ENCODE results near the gene CFAP126.

The CFAP126 gene

DNA sequence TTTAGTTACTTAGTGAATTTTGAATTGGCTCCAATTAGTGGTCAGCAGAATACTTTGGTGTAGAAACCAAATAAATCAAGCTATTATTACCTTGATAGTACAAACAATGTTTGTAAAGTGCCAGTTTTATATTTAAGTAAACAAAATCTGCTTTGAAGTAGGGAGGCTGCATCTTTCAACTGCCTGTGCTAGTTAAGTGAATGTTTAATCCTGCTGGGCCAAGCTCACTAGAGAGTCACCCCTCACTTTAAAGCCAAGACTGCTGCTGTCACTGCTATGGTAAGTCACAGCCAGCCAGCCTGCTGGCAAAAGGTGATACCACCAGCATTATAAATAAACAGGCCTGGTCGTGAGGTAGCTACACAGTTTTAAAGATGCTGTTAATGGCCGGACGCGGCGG lies 10.3 kb upstream of the CFAP126 start:
- Histone ChIP-seq H3K27ac (ENCODE audit: low read depth, low read length) (no peak overlapping the region), H3K79me2 (ENCODE audit: control insufficient read depth, low read length) (no peaks in the 10 kb centered on the region), H3K4me2 (ENCODE audit: low read length) (no peak overlapping the region), H3K4me1 (ENCODE audit: control insufficient read depth, low read length) (peaks cover 8% of the 10 kb centered on the region), H3K36me3 (ENCODE audit: control insufficient read depth, low read length) (no peaks in the 10 kb centered on the region), H4K20me1 (ENCODE audit: control insufficient read depth, insufficient read depth, low read depth, low read length) (no peaks in the 10 kb centered on the region), H3K9me3 (ENCODE audit: control insufficient read depth, insufficient read depth, low read length) (no peaks in the 10 kb centered on the region), H3K9me2 (replicated peaks; ENCODE audit: control insufficient read depth, low read length) (no peaks in the 10 kb centered on the region), H3K4me3 (ENCODE audit: low read length) (no peak overlapping the region), H3K27me3 (ENCODE audit: control insufficient read depth, low read length) (peaks cover 6% of the 10 kb centered on the region), H3F3A (ENCODE audit: control insufficient read depth, insufficient read depth) (peaks cover 10% of the 10 kb centered on the region)
- TF ChIP-seq, protein P1, sequence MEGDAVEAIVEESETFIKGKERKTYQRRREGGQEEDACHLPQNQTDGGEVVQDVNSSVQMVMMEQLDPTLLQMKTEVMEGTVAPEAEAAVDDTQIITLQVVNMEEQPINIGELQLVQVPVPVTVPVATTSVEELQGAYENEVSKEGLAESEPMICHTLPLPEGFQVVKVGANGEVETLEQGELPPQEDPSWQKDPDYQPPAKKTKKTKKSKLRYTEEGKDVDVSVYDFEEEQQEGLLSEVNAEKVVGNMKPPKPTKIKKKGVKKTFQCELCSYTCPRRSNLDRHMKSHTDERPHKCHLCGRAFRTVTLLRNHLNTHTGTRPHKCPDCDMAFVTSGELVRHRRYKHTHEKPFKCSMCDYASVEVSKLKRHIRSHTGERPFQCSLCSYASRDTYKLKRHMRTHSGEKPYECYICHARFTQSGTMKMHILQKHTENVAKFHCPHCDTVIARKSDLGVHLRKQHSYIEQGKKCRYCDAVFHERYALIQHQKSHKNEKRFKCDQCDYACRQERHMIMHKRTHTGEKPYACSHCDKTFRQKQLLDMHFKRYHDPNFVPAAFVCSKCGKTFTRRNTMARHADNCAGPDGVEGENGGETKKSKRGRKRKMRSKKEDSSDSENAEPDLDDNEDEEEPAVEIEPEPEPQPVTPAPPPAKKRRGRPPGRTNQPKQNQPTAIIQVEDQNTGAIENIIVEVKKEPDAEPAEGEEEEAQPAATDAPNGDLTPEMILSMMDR (IDR thresholded peaks at IDR 0.05; ENCODE audit: low read depth, low read length, poor library complexity, severe bottlenecking), result no peak
- TF ChIP-seq EZH2phosphoT487 (IDR thresholded peaks at IDR 0.05; ENCODE audit: borderline replicate concordance, low read length), result no peak

DNA sequence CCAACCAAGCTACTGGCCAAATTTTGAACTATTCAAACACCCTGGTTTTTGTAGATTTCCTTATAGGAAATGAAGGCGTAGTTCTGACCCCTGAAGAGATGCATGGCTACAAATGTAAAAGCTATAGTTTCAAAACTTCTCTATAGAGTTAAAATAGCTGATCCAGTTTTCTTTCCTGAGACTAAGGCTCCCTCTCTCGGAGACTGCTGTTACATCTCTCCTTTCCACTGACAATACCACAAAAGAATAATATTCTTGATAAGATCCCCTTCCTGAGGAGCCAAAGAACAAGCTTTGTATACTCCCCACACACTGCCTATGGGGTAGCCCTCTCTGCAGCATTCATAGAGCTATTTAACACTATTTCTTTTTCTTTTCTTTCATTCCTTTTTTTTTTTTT lies 6.7 kb upstream of the CFAP126 start:
- no peaks in the 10 kb centered on the region for H3K9me2 ChIP-seq (replicated peaks; ENCODE audit: control insufficient read depth, low read length)
- TF ChIP-seq EZH2phosphoT487 (IDR thresholded peaks at IDR 0.05; ENCODE audit: borderline replicate concordance, low read length), result no peak
- TF ChIP-seq, protein P1 (IDR thresholded peaks at IDR 0.05; ENCODE audit: low read depth, low read length, poor library complexity, severe bottlenecking), result peak; percentile 23
- H4K20me1 ChIP-seq (ENCODE audit: control insufficient read depth, insufficient read depth, low read depth, low read length), result no peaks in the 10 kb centered on the region
- no peaks in the 10 kb centered on the region for H3K79me2 ChIP-seq (ENCODE audit: control insufficient read depth, low read length)
- H3K4me3 ChIP-seq (ENCODE audit: low read length), result no peak overlapping the region
- peaks cover 8% of the 10 kb centered on the region for H3K4me1 ChIP-seq (ENCODE audit: control insufficient read depth, low read length)
- H3K4me2 ChIP-seq (ENCODE audit: low read length), result no peak overlapping the region
- H3K36me3 ChIP-seq (ENCODE audit: control insufficient read depth, low read length), result no peaks in the 10 kb centered on the region
- no peak overlapping the region for H3K27ac ChIP-seq (ENCODE audit: low read depth, low read length)
- no peaks in the 10 kb centered on the region for H3K27me3 ChIP-seq (ENCODE audit: control insufficient read depth, low read length)
- H3K9me3 ChIP-seq (ENCODE audit: control insufficient read depth, insufficient read depth, low read length), result no peaks in the 10 kb centered on the region
- H3F3A ChIP-seq (ENCODE audit: control insufficient read depth, insufficient read depth), result peaks cover 12% of the 10 kb centered on the region

DNA sequence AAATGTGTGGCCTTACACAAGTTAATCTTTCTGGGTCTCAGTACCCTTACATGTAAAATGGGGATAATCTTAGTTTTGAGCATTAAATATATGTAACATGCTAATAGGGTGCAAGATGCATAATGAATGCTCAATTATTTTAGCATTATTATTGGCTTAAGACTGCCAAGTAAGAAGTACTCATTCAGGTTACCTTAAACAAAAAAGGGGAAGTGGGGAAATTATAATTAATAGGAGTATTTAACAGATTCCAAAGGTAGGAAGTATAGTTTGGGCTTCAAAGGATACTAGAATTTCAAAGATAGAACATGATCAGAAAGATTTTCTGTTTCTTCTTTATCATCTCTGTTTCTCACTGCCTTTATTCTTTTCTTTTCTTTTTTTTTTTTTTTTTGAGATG lies 5.8 kb upstream of the CFAP126 start:
- no peaks in the 10 kb centered on the region for H3K9me3 ChIP-seq (ENCODE audit: control insufficient read depth, insufficient read depth, low read length)
- H3K36me3 ChIP-seq (ENCODE audit: control insufficient read depth, low read length), result no peaks in the 10 kb centered on the region
- H3K27ac ChIP-seq (ENCODE audit: low read depth, low read length), result no peak overlapping the region
- H3K9me2 ChIP-seq (replicated peaks; ENCODE audit: control insufficient read depth, low read length), result no peaks in the 10 kb centered on the region
- H3K4me3 ChIP-seq (ENCODE audit: low read length), result no peak overlapping the region
- no peaks in the 10 kb centered on the region for H3K27me3 ChIP-seq (ENCODE audit: control insufficient read depth, low read length)
- TF ChIP-seq, protein P1 (IDR thresholded peaks at IDR 0.05; ENCODE audit: low read depth, low read length, poor library complexity, severe bottlenecking), result no peak
- no peak for TF ChIP-seq EZH2phosphoT487 (IDR thresholded peaks at IDR 0.05; ENCODE audit: borderline replicate concordance, low read length)
- H3K79me2 ChIP-seq (ENCODE audit: control insufficient read depth, low read length), result no peaks in the 10 kb centered on the region
- H3K4me2 ChIP-seq (ENCODE audit: low read length), result no peak overlapping the region
- H3K4me1 ChIP-seq (ENCODE audit: control insufficient read depth, low read length), result peaks cover 8% of the 10 kb centered on the region
- peaks cover 9% of the 10 kb centered on the region for H3F3A ChIP-seq (ENCODE audit: control insufficient read depth, insufficient read depth)
- no peaks in the 10 kb centered on the region for H4K20me1 ChIP-seq (ENCODE audit: control insufficient read depth, insufficient read depth, low read depth, low read length)

DNA sequence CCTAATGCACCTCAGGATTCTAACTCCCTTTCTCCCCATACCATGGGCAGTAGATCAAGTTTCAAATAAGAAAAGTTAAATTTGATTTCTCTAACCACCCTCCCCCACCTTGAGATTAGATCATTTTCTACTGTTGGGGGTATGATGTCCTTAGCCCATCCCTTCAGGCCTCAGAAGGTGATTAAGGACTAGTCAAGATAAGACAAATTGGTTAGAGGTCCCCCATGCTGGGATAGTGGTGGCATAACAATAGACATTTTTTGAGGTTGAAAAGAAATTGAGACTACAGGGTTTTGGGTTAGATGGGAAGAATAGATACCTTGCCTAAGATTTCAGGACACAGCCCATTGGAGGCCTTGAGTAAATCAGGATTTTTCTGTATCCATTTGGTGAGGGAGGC lies 2.5 kb downstream of the CFAP126 start:
- H3K4me2 ChIP-seq (ENCODE audit: low read length), result no peak overlapping the region
- no peaks in the 10 kb centered on the region for H4K20me1 ChIP-seq (ENCODE audit: control insufficient read depth, insufficient read depth, low read depth, low read length)
- H3K9me3 ChIP-seq (ENCODE audit: control insufficient read depth, insufficient read depth, low read length), result no peaks in the 10 kb centered on the region
- H3K4me3 ChIP-seq (ENCODE audit: low read length), result no peak overlapping the region
- H3K27ac ChIP-seq (ENCODE audit: low read depth, low read length), result no peak overlapping the region
- TF ChIP-seq, protein P1 (IDR thresholded peaks at IDR 0.05; ENCODE audit: low read depth, low read length, poor library complexity, severe bottlenecking), result no peak
- TF ChIP-seq EZH2phosphoT487 (IDR thresholded peaks at IDR 0.05; ENCODE audit: borderline replicate concordance, low read length), result no peak
- peaks cover 9% of the 10 kb centered on the region for H3K4me1 ChIP-seq (ENCODE audit: control insufficient read depth, low read length)
- H3K79me2 ChIP-seq (ENCODE audit: control insufficient read depth, low read length), result no peaks in the 10 kb centered on the region
- peaks cover 10% of the 10 kb centered on the region for H3K36me3 ChIP-seq (ENCODE audit: control insufficient read depth, low read length)
- H3F3A ChIP-seq (ENCODE audit: control insufficient read depth, insufficient read depth), result no peaks in the 10 kb centered on the region
- H3K9me2 ChIP-seq (replicated peaks; ENCODE audit: control insufficient read depth, low read length), result no peaks in the 10 kb centered on the region
- no peaks in the 10 kb centered on the region for H3K27me3 ChIP-seq (ENCODE audit: control insufficient read depth, low read length)

Measured in DOHH2 (cell line).